ENCODE data around the gene TNFAIP3.
"Not testable (repeated sequence)": the region's sequence is repeated elsewhere in the genome, so short reads cannot be mapped to it uniquely, and the experiment has no call there.

GRCh38 chr6:137844327-137844726, 22.7 kb upstream of the TNFAIP3 start:
- TF ChIP-seq, protein P1, sequence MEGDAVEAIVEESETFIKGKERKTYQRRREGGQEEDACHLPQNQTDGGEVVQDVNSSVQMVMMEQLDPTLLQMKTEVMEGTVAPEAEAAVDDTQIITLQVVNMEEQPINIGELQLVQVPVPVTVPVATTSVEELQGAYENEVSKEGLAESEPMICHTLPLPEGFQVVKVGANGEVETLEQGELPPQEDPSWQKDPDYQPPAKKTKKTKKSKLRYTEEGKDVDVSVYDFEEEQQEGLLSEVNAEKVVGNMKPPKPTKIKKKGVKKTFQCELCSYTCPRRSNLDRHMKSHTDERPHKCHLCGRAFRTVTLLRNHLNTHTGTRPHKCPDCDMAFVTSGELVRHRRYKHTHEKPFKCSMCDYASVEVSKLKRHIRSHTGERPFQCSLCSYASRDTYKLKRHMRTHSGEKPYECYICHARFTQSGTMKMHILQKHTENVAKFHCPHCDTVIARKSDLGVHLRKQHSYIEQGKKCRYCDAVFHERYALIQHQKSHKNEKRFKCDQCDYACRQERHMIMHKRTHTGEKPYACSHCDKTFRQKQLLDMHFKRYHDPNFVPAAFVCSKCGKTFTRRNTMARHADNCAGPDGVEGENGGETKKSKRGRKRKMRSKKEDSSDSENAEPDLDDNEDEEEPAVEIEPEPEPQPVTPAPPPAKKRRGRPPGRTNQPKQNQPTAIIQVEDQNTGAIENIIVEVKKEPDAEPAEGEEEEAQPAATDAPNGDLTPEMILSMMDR (IDR thresholded peaks at IDR 0.05): not testable (repeated sequence)
- not testable (repeated sequence) for TF ChIP-seq EZH2 (IDR thresholded peaks at IDR 0.05)
